ENCODE measurements around the gene NHS.

GRCh38 chrX:17679261-17679660 lies 304.3 kb downstream of the NHS start:
- TF ChIP-seq CTCF (IDR thresholded peaks at IDR 0.05; ENCODE audit: borderline replicate concordance, extremely low read depth, low read length, poor library complexity, severe bottlenecking) (no peak), EZH2 (IDR thresholded peaks at IDR 0.05; ENCODE audit: borderline replicate concordance, low read depth, low read length, severe bottlenecking) (no peak)
